Activated gamma-delta T cell treated with anti-CD3 and anti-CD28 coated beads, Interleukin-2, amount 50 U/mL, for 16 hours (primary cell): Measurements from ENCODE around the gene FAM228B.
"Not testable (repeated sequence)": the region's sequence is repeated elsewhere in the genome, so short reads cannot be mapped to it uniquely, and the experiment has no call there.

Experiments used
- DNase-seq: peaks from one replicate; pipeline ENCODE4 v3.0.0-alpha.2; 2020; ENCODE audit warnings: low read depth

The FAM228B gene

DNA sequence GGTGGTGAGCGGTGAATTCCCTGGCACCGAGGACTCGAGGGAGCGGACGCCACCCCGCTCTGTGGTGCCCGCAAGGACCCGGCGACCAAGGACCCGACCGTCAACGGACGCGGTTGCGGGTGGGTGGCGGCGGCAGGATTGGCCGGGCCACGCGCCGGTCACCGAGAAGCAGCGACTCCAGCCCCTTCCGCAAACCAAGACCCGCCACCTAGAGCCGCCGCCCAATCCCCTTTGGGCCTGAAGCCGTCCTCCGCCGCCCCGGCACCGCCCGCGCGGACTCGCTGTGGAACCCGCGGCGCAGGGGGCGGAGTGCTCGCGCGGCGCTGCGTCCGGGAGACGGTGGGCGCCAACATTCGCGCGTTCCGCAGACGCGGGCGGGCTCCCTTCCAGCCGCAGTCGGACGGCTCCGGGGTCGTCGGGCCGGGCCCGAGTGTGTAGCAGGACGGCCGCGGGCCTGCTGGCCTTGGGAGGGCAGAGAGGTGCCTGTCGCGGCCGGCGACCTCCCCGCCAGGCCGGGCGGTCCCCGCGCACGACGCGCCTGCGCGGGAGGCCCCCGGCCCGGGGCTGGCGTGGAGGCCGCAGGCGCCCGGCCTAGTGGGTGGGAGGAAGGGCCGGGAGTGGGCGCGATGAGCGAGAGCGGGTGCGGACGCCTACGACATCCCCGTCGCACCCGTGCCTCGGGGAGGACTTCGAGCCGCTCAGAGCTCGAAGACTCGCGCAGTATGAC, at the start of gene FAM228B, which contains the start of gene PFN4:
Gene FAM228B, plus strand, starts transcription at position 275 of the 727 bp plus-strand sequence. CDS start 893 bp downstream, outside the sequence.
Gene PFN4, minus strand, starts transcription at position 140 of the 727 bp plus-strand sequence. CDS start 799 bp downstream, outside the sequence.
- peak; percentile 48 for DNase-seq

GRCh38 chr2:24073816-24074215, 49.5 kb upstream of the FAM228B start:
- no peak for DNase-seq

GRCh38 chr2:24075259-24075658, 48.0 kb upstream of the FAM228B start:
- DNase-seq, result no peak

GRCh38 chr2:24075915-24076848, 47.1 kb upstream of the FAM228B start, which contains the start of gene SF3B6:
SF3B6 (minus strand) TSS chr2:24076326; CDS start chr2:24076229, 97 bp downstream.
- DNase-seq, result peak; percentile 99

GRCh38 chr2:24076849-24077534, 46.3 kb upstream of the FAM228B start:
- no peak for DNase-seq

DNA sequence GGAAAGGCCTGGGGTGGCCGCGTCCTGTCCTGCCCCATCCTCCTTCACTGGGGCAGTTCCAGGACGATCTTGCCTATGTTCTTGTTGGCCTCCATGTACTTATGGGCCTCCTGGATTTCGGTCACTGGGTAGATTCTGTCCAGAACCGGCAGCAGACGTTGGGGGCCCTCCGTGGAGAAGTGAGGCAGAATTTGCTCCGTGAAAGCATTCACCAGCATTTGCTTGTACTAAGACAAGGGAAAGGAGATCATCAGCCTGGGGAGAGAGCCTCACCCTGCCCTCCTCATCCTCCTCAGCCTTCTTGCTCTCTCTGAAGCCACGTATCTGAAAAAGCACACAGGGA, 45.8 kb upstream of the FAM228B start:
- DNase-seq, result no peak

GRCh38 chr2:24077879-24078278, 45.4 kb upstream of the FAM228B start:
- no peak for DNase-seq

DNA sequence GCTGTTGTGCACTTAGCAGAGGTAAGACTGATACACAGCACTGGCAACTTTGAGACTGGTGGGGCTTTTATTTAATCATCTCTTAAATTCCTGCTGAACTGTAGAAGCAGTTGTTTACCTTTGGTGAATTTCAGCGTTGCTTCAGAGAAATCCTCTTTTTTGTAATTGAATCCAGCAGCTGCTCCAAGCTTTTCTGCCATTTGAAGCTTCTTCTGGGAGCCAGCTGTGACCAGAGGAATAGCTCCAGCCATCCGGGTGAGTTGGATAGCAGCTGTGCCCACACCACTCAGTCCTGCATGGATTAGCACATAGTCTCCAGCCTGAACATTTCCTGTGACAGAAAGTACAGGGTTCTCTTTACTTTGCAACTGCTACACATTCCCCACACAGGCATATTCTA, 42.6 kb upstream of the FAM228B start:
- no peak for DNase-seq

DNA sequence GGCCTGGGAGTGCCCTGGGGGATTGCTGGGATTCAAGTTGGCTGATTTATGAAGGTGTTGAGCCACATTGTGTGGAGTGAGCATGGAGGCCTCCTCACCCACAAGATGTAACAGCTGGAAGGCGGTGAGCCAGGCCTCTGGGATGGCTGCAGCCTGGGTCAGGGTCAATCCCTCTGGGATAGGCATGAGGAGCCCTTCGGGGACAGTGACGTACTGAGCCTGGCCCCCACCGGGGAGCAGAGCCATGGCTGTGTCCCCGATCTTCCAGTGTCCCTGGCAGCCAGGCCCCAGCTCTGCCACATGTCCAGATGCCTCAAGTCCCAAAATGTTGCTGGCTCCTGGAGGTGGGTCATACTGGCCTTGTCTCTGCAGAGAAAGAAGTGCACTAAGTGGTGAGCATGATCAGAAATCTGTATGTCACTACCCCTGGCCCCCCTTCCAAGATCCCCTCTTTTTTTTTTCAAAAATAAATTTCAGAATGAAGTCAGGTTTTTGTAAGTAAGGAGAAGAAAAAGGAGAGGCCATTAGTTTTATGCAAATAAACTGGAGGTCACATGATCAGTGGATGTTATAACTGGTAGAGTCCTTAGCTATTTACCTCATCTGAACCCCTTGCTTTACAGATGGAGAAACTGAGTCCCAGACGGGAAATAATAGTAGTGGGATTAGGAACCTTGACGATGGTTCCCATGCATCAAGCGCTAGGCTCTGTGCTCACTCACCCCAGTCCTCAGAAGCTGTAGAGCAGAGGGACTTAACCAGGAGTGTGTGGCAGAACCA, 40.3 kb upstream of the FAM228B start:
- DNase-seq, result no peak

GRCh38 chr2:24083567-24084385, 39.5 kb upstream of the FAM228B start:
- peak; percentile 16 for DNase-seq

- DNase-seq, result peak; percentile 73
Measured at GRCh38 chr2:24084386-24085199, 38.7 kb upstream of the FAM228B start, which contains the start of gene TP53I3. TP53I3 (minus strand) TSS chr2:24084834; CDS start chr2:24084326, 508 bp downstream.

- DNase-seq, result no peak
Measured at GRCh38 chr2:24085200-24085489, 38.1 kb upstream of the FAM228B start.

GRCh38 chr2:24086241-24086640, 37.0 kb upstream of the FAM228B start:
- DNase-seq, result no peak

DNA sequence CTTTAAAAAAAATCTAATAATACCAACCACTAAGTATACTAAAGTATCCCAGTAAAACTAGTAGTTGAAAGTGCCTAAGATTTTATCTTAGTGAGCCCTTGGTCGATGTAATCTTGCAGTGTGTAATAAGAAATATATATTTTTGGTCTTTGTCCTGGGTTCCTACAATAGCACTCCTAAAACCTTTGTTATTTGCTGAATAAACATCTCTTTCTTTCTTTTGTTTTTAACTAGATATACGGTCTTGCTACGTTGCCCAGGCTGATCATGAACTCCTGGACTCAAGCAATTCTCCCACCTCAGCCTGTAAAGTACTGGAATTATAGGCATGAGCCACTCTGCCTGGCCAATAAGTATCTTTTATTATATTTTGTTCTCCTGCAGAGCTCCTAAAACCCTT, 36.2 kb upstream of the FAM228B start:
- DNase-seq, result no peak

GRCh38 chr2:24088821-24089359, 34.4 kb upstream of the FAM228B start:
- no peak for DNase-seq

DNA sequence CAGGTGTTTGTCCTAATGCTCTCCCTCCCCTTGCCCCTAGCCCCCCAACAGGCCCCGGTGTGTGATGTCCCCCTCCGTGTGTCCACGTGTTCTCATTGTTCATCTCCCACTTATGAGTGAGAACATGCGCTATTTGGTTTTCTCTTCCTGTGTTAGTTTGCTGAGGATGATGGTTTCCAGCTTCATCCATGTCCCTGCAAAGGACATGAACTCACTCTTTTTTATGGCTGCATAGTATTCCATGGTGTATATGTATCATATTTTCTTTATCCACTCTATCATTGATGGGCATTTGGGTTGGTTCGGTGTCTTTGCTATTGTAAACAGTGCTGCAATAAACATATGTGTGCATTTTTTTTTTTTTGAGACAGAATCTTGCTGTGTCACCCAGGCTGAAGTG, 30.0 kb upstream of the FAM228B start:
- not testable (repeated sequence) for DNase-seq

- DNase-seq, result not testable (repeated sequence)
Measured at GRCh38 chr2:24095171-24095677, 28.0 kb upstream of the FAM228B start.

DNA sequence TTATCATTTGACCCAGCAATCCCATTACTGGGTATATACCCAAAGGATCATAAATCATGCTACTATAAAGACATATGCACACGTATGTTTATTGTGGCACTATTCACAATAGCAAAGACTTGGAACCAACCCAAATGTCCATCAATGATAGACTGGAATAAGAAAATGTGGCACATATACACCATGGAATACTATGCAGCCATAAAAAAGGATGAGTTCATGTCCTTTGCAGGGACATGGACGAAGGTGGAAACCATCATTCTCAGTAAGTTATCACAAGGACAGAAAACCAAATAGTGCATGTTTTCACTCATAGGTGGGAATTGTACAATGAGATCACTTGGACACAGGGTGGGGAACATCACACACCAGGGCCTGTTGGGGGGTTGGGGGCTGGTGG, 22.5 kb upstream of the FAM228B start:
- DNase-seq, result not testable (repeated sequence)

DNA sequence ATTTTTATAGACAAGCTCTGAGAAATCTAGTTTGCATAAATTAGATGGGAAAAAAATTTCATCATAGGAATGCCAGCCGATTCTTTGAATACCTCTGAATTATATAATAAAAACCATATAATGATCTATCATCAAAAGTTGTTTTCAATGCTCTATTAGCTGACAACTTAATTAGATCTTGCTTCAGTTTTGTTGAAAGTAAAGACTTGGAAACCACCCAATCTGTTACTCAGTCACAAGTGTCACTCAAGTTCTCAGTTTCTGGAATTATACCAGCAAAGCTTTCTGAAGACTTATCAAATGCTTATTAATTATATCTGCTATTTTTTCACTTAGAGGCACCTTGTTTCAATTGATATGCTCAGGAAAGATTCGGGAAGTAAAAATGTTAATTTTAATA, 21.3 kb upstream of the FAM228B start:
- DNase-seq, result no peak
